DMS114 treated with DMSO at 0.1 percent for 48 hours (cell line): Measurements from ENCODE around the gene GPATCH2L.

Experiments used
- DNase-seq: peaks from one replicate; lab custom pipeline; 2025; ENCODE audit not compliant: unreplicated experiment; lab: John Stamatoyannopoulos, UW

Gene GPATCH2L

GRCh38 chr14:76135722-76136121 is 16.0 kb upstream of the GPATCH2L start:
- no peak for DNase-seq

GRCh38 chr14:76136476-76137110 is 15.1 kb upstream of the GPATCH2L start:
- no peak for DNase-seq

- DNase-seq: no peak
These were observed 13.5 kb upstream of the GPATCH2L start for GRCh38 chr14:76138119-76138757.

GRCh38 chr14:76138758-76139723 is 12.7 kb upstream of the GPATCH2L start:
- DNase-seq: no peak

GRCh38 chr14:76143642-76144041 is 8.1 kb upstream of the GPATCH2L start:
- DNase-seq: no peak

GRCh38 chr14:76146976-76147375 is 4.7 kb upstream of the GPATCH2L start:
- DNase-seq: no peak

GRCh38 chr14:76149196-76149595 is 2.5 kb upstream of the GPATCH2L start:
- DNase-seq: no peak

GRCh38 chr14:76152333-76152681 is 585 bp downstream of the GPATCH2L start:
- DNase-seq: peak; percentile 24

- no peak for DNase-seq
These were observed 2.2 kb downstream of the GPATCH2L start for GRCh38 chr14:76153919-76154318.

- DNase-seq: no peak
These were observed 2.9 kb downstream of the GPATCH2L start for GRCh38 chr14:76154539-76155126.

- no peak for DNase-seq
These were observed 12.1 kb downstream of the GPATCH2L start for GRCh38 chr14:76163668-76164363.

- DNase-seq: no peak
These were observed 16.8 kb downstream of the GPATCH2L start for GRCh38 chr14:76168531-76168930.

- DNase-seq: no peak
These were observed 18.1 kb downstream of the GPATCH2L start for GRCh38 chr14:76169776-76170175.

GRCh38 chr14:76174982-76175381 is 23.3 kb downstream of the GPATCH2L start:
- DNase-seq: no peak

GRCh38 chr14:76175942-76176341 is 24.2 kb downstream of the GPATCH2L start:
- no peak for DNase-seq

- no peak for DNase-seq
These were observed 29.8 kb downstream of the GPATCH2L start for GRCh38 chr14:76181546-76181945.

- DNase-seq: no peak
These were observed 34.7 kb downstream of the GPATCH2L start for GRCh38 chr14:76186308-76187027.

- DNase-seq: no peak
These were observed 39.6 kb downstream of the GPATCH2L start for GRCh38 chr14:76191297-76191696.

GRCh38 chr14:76193696-76194095 is 42.0 kb downstream of the GPATCH2L start:
- DNase-seq: no peak

- DNase-seq: no peak
These were observed 42.6 kb downstream of the GPATCH2L start for GRCh38 chr14:76194327-76194726.
